Measurements from ENCODE around the gene ATL1. TPM values are rescaled to one million over a fixed set of nuclear protein-coding genes. Genes with fewer than 3 reads are reported as not detected.

The ATL1 gene
- total and polyA plus RNA-seq, 2 of the 4 experiments (the other 2 are of a cell fraction), result 6.0 to 12.2 TPM

- no TSS peak for BruUV-seq (replicated peaks)
- peaks cover 27% of the 10 kb centered on the region for H4K20me1 ChIP-seq (ENCODE audit: insufficient read depth, low read length)
- peak within 1 kb of the TSS; percentile 75; the same call in 1 of the 2 replicates for H2BK20ac ChIP-seq (ENCODE audit: low read depth, low read length)
- peak within 1 kb of the TSS; percentile 97 for H2AK9ac ChIP-seq (replicated peaks; ENCODE audit: low read depth, low read length, poor library complexity)
- peak within 1 kb of the TSS; percentile 98 for H3K18ac ChIP-seq (ENCODE audit: low read depth, low read length)
- H3K27me3 ChIP-seq (ENCODE audit: control insufficient read depth, insufficient read depth, low read length), result no peaks in the 10 kb centered on the region
- H4K91ac ChIP-seq (ENCODE audit: insufficient read depth, low read depth, low read length), result peak within 1 kb of the TSS; percentile 85
- H2BK5ac ChIP-seq (ENCODE audit: low read depth, low read length, poor library complexity, severe bottlenecking), result peak within 1 kb of the TSS; percentile 100
- H3K56ac ChIP-seq (ENCODE audit: extremely low read depth, insufficient read depth, low read length), result peak within 1 kb of the TSS; percentile 92
- H2BK15ac ChIP-seq (ENCODE audit: low read depth, low read length), result peak within 1 kb of the TSS; percentile 29; the same call in 2 of the 3 replicates
- peak within 1 kb of the TSS; percentile 96 for H2AFZ ChIP-seq (replicated peaks; ENCODE audit: low read length, poor library complexity)
- H3K4ac ChIP-seq (ENCODE audit: low read depth, low read length), result peak within 1 kb of the TSS; percentile 96
- peak within 1 kb of the TSS in 1 of 2 experiments; percentile 68; a peak in 3 of 4 replicates for H4K8ac ChIP-seq (ENCODE audit: low read depth in 2 of 2, low read length in 2 of 2)
- peaks cover 2% of the 10 kb centered on the region for H3K36me3 ChIP-seq (ENCODE audit: control insufficient read depth, insufficient read depth, low read length)
- peak within 1 kb of the TSS; percentile 63; the same call in 1 of the 2 replicates for H2AK5ac ChIP-seq (ENCODE audit: low read depth, low read length)
- H4K5ac ChIP-seq (ENCODE audit: low read depth, low read length), result peak within 1 kb of the TSS; percentile 39
- dilution Hi-C loops (cut with HindIII; ENCODE audit: low sequenced_read_pairs, unreplicated experiment) (no loop called here), intact Hi-C loops (cut with micrococcal nuclease) (loop anchor here (1.0 to 10.0 kb wide), 6 partner anchors 135 to 670 kb away; partner anchors contain the start of genes CDKL1, SOS2 and VCPKMT), in situ Hi-C loops (cut with MboI; ENCODE audit: low sequenced_read_pairs) (no loop called here)
- peak within 1 kb of the TSS; percentile 100 for H3K4me2 ChIP-seq (ENCODE audit: low read depth, low read length)
- ATAC-seq (ENCODE audit: low read depth) (peak; percentile 92), DNase-seq (peak; percentile 89)
- WGBS, 2 experiments (ENCODE audit: extremely low coverage in 2 of 2, insufficient read length in 1 of 2), result 0% methylated on average over 22 of the region's 60 CpGs; no CpG with 5 or more reads in 1 of the 2 experiments
- H3K79me1 ChIP-seq (ENCODE audit: low read depth in 1 of 2, low read length in 2 of 2), result peaks cover 3 to 24% of the 10 kb centered on the region in 2 experiments; a peak in 2 of 4 replicates
- H3K27ac ChIP-seq (ENCODE audit: insufficient read depth, low read length), result peak within 1 kb of the TSS; percentile 97
- H3K23ac ChIP-seq (ENCODE audit: low read depth, low read length), result peak within 1 kb of the TSS; percentile 87
- ChIA-PET CTCF (interaction anchor here (0.6 to 1.3 kb wide), 3 partner anchors 44 to 212 kb away, joined by 4 to 8 read pairs (median 4); no protein-coding TSS in a partner anchor), POLR2A (ENCODE audit: unreplicated experiment) (interaction anchor here (0.7 kb wide), 1 partner anchor 509 kb away, joined by 6 read pairs; no protein-coding TSS in a partner anchor)
- H3K4me3 ChIP-seq (ENCODE audit: insufficient read depth, low read depth, low read length), result peak within 1 kb of the TSS; percentile 95
- H3K9me3 ChIP-seq (ENCODE audit: control insufficient read depth, insufficient read depth, low read length), result no peaks in the 10 kb centered on the region
- peak within 1 kb of the TSS; percentile 86 for H3K14ac ChIP-seq (replicated peaks; ENCODE audit: low read depth, low read length)
- peaks cover 16% of the 10 kb centered on the region for H3K4me1 ChIP-seq (ENCODE audit: control insufficient read depth, insufficient read depth, low read length)
- peaks cover 12% of the 10 kb centered on the region; the same call in 1 of the 2 replicates for H3K9me1 ChIP-seq (ENCODE audit: insufficient read depth, low read length)
- H3K9ac ChIP-seq (ENCODE audit: low read depth, low read length), result peak within 1 kb of the TSS; percentile 97
- peak within 1 kb of the TSS; percentile 94 for H2BK120ac ChIP-seq (ENCODE audit: low read depth, low read length)
- peak; percentile 98 for TF ChIP-seq MXI1 (IDR thresholded peaks at IDR 0.05; ENCODE audit: borderline replicate concordance, low read depth, low read length)
- peak; percentile 87 for TF ChIP-seq SMC3 (IDR thresholded peaks at IDR 0.05; ENCODE audit: low read depth, low read length)
- TF ChIP-seq BHLHE40 (IDR thresholded peaks at IDR 0.05; ENCODE audit: low read depth, low read length), result peak; percentile 65
- TF ChIP-seq NFE2L2 (IDR thresholded peaks at IDR 0.05; ENCODE audit: low read depth, low read length), result no peak
- TF ChIP-seq, protein P1, sequence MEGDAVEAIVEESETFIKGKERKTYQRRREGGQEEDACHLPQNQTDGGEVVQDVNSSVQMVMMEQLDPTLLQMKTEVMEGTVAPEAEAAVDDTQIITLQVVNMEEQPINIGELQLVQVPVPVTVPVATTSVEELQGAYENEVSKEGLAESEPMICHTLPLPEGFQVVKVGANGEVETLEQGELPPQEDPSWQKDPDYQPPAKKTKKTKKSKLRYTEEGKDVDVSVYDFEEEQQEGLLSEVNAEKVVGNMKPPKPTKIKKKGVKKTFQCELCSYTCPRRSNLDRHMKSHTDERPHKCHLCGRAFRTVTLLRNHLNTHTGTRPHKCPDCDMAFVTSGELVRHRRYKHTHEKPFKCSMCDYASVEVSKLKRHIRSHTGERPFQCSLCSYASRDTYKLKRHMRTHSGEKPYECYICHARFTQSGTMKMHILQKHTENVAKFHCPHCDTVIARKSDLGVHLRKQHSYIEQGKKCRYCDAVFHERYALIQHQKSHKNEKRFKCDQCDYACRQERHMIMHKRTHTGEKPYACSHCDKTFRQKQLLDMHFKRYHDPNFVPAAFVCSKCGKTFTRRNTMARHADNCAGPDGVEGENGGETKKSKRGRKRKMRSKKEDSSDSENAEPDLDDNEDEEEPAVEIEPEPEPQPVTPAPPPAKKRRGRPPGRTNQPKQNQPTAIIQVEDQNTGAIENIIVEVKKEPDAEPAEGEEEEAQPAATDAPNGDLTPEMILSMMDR (conservative IDR thresholded peaks at IDR 0.05; ENCODE audit: low read depth, low read length), result peak; percentile 98
- TF ChIP-seq POLR2A (IDR thresholded peaks at IDR 0.05; ENCODE audit: low read depth, low read length), result peak; percentile 81
- TF ChIP-seq RAD21 (IDR thresholded peaks at IDR 0.05; ENCODE audit: low read length), result peak; percentile 98
- TF ChIP-seq RCOR1 (IDR thresholded peaks at IDR 0.05; ENCODE audit: insufficient replicate concordance, low read length), result peak; percentile 44
- TF ChIP-seq FOS (IDR thresholded peaks at IDR 0.05; ENCODE audit: low read depth, low read length), result 0 out of 2 replicates have a peak, but pooled peaks have one; percentile 24
- TF ChIP-seq RFX5 (IDR thresholded peaks at IDR 0.05; ENCODE audit: low read depth, low read length), result 0 out of 2 replicates have a peak, but pooled peaks have one; percentile 17
- no peak for TF ChIP-seq ELK1 (IDR thresholded peaks at IDR 0.05; ENCODE audit: borderline replicate concordance, low read depth, low read length)
- no peak for TF ChIP-seq MAFK (IDR thresholded peaks at IDR 0.05; ENCODE audit: low read depth, low read length)
- no peak for TF ChIP-seq CEBPB (IDR thresholded peaks at IDR 0.05; ENCODE audit: low read depth, low read length)
- TF ChIP-seq MAZ (IDR thresholded peaks at IDR 0.05; ENCODE audit: borderline replicate concordance, low read depth, low read length), result peak; percentile 83; the same call in 1 of the 2 replicates
These were observed 27.3 kb upstream of the ATL1 start, which contains the start of gene MAP4K5 for GRCh38 chr14:50532502-50533240. MAP4K5 (minus strand) TSS chr14:50532569; CDS start chr14:50532049, 520 bp downstream.

All from IMR-90 (cell line).